GM13977 (cell line): Measurements from ENCODE around the gene RNF20.
"Not testable (repeated sequence)": the region's sequence is repeated elsewhere in the genome, so short reads cannot be mapped to it uniquely, and the experiment has no call there.

ENCODE experiments used
- DNase-seq: peaks from one replicate; pipeline ENCODE4 v3.0.0; 2012; ENCODE audit warnings: low spot score
- in situ Hi-C: fragments of 300-500 bp; cut with MboI; formaldehyde crosslinking; loops from one replicate; pipeline ENCODE4 v1.12.0; 2022; ENCODE audit warnings: low sequenced_read_pairs, low pct_unique_long_range_greater_than_20kb, mixed read lengths, inconsistent platforms; ENCODE audit not compliant: unreplicated experiment
- TF ChIP-seq, protein P1 (sequence below): IDR thresholded peaks from 2 replicates; pipeline ENCODE4 v1.5.1; 2012; ENCODE audit warnings: mild to moderate bottlenecking, control low read depth; ENCODE audit not compliant: insufficient read depth; ENCODE audit errors: extremely low read depth, missing control alignments

Gene RNF20

GRCh38 chr9:101513351-101513750 lies 20.3 kb upstream of the RNF20 start:
- TF ChIP-seq, protein P1, sequence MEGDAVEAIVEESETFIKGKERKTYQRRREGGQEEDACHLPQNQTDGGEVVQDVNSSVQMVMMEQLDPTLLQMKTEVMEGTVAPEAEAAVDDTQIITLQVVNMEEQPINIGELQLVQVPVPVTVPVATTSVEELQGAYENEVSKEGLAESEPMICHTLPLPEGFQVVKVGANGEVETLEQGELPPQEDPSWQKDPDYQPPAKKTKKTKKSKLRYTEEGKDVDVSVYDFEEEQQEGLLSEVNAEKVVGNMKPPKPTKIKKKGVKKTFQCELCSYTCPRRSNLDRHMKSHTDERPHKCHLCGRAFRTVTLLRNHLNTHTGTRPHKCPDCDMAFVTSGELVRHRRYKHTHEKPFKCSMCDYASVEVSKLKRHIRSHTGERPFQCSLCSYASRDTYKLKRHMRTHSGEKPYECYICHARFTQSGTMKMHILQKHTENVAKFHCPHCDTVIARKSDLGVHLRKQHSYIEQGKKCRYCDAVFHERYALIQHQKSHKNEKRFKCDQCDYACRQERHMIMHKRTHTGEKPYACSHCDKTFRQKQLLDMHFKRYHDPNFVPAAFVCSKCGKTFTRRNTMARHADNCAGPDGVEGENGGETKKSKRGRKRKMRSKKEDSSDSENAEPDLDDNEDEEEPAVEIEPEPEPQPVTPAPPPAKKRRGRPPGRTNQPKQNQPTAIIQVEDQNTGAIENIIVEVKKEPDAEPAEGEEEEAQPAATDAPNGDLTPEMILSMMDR: no peak
- DNase-seq: no peak
- in situ Hi-C loops: no loop called here

- no peak for DNase-seq
- TF ChIP-seq, protein P1: no peak
- in situ Hi-C loops: no loop called here
Measured at GRCh38 chr9:101514071-101514470, 19.6 kb upstream of the RNF20 start.

DNA sequence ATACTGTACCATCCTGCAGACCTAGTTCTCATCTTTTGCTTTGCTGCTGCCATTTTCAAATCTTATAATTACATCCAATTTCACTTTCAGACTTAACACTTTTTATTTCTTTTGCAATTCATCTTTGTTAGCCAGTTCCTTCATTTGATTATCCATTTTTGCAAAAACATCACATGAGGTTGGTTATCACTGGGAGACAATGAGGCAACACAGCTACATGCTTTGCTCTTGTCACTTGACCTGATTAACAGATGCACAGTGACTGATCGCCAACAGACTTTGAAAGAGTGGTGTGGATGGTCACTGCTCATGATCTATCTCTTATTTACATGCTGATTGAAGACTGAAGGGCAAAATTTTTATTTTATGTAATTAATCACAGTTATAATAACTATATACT lies 17.0 kb upstream of the RNF20 start:
- TF ChIP-seq, protein P1: no peak
- in situ Hi-C loops: no loop called here
- no peak for DNase-seq

DNA sequence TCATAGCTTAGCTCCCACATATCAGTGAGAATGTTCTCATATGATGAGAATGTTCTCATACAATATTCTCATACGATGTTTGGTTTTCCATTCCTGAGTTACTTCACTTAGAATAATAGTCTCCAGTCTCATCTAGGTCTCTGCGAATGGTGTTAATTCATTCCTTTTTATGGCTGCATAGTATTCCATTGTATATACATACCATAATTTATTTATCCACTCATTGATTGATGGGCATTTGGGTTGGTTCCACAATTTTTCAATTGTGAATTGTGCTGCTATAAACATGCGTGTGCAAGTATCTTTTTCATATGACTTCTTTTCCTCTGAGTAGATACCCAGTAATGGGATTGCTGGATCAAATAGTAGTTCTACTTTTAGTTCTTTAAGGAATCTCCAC lies 15.2 kb upstream of the RNF20 start:
- DNase-seq, in situ Hi-C loops: not testable (repeated sequence)

DNA sequence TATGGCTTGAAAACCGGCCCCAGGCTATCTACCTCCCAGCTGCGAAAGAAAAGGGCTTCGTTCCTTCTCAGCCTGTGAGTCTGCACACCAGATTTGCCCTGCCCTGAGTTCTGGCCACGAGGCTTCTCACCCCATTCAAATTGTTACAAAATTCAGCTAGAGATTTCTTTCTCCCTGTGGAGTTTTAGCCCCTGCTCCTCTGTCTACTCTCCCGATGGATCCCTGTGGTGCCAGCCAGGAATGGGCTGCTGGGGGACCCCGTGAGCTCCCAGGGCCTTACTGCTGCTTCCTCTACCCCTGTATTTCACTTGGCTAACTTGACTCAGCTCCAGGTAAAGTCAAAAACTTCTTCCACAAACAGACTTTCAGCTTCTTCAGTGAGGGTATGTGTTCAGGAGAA lies 9.3 kb upstream of the RNF20 start:
- DNase-seq: no peak
- TF ChIP-seq, protein P1: no peak
- in situ Hi-C loops: no loop called here

GRCh38 chr9:101527066-101527465 lies 6.6 kb upstream of the RNF20 start:
- in situ Hi-C loops: no loop called here
- TF ChIP-seq, protein P1: no peak
- DNase-seq: no peak

GRCh38 chr9:101528015-101528414 lies 5.6 kb upstream of the RNF20 start:
- TF ChIP-seq, protein P1: no peak

More at GRCh38 chr9:101528015-101528414, 5.6 kb upstream of the RNF20 start:
- no peak for DNase-seq
- in situ Hi-C loops: no loop called here
